Measurements from ENCODE around the gene LRRC26. TPM values are rescaled to one million over a fixed set of nuclear protein-coding genes. Genes with fewer than 3 reads are reported as not detected.

Gene LRRC26
- total RNA-seq, 1 experiment from 2014 or later, result 2.4 TPM

DNA sequence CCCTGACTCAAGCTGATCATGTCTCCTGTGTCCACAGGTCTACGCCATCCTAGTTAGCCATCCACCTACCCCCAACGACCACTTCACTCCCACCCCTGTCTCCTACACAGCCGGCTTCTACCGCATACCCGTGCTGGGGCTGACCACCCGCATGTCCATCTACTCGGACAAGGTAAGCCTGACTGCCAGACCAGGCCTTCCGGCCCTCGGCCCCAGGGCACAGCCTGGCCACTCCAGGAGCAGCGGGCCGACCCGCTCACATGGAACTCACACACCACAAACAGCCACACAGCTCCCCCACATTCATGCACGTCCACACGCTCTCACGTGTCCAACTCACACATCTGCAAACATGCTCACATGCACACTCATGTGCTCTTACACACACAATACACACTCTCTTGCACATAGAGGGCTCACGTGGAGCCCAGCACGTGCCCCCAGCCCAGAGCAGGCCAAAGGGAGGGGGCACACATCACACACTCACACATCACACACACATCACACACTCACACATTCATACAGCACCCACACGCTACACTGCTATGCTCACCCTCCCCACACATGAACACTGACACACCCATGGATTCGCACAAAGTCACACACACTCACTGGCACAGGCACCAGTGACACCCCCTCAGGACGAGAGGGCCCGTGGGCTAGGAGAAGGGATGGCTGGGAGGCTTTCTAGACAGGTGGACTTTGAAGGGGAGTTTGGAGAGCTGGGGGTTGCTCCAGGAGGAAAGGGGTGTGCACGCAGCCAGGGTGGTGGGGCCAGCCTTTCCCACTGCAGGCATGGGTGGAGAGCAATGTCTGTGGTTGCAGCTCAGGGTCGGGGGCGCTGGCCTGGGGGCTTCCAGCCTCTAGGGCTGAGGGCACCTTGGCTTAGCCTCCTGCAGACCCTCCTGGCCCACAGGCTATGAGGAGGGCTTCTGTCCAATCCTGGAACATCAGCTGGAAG, 27.6 kb downstream of the LRRC26 start:
- no peak for DNase-seq (ENCODE audit: low read depth, low spot score)
- intact Hi-C loops (cut with micrococcal nuclease), result no loop called here
- no peaks in the 10 kb centered on the region for H3K27me3 ChIP-seq (ENCODE audit: insufficient read depth, low read length)
- H3K36me3 ChIP-seq (ENCODE audit: control insufficient read depth in 1 of 2, insufficient read depth in 2 of 2, low read length in 2 of 2), result no peaks in the 10 kb centered on the region
- no peaks in the 10 kb centered on the region for H3K9me2 ChIP-seq (ENCODE audit: insufficient read depth)
- no peak overlapping the region for H2AFZ ChIP-seq (ENCODE audit: low read depth, low read length, poor library complexity, severe bottlenecking)
- no peak overlapping the region for H3K4me2 ChIP-seq (ENCODE audit: low read length)
- H3K79me2 ChIP-seq (ENCODE audit: insufficient read depth, low read length), result no peaks in the 10 kb centered on the region
- no peak for ATAC-seq
- H4K20me1 ChIP-seq (ENCODE audit: insufficient read depth), result no peaks in the 10 kb centered on the region
- H3K9ac ChIP-seq (ENCODE audit: low read length), result no peak overlapping the region
- ChIA-PET CTCF (no interaction called here), RAD21 (ENCODE audit: low non-redundant PET in 1 of 2, low total read pairs in 2 of 2, uncharacterized antibody in 2 of 2, unreplicated experiment in 2 of 2) (interaction anchor here in 1 of 2 experiments (0.6 kb wide), 1 partner anchor 85 kb away, joined by 3 read pairs; the partner anchor contains the start of gene RNF224), POLR2A (no interaction called here)
- no TSS peak for BruUV-seq (replicated peaks)
- no peak for TF ChIP-seq SIN3A (IDR thresholded peaks at IDR 0.05; ENCODE audit: low read depth)
- no peak for TF ChIP-seq POLR2A (IDR thresholded peaks at IDR 0.05; ENCODE audit: borderline replicate concordance, extremely low read depth, insufficient read depth, insufficient read length)
- no peak for TF ChIP-seq ELF1 (IDR thresholded peaks at IDR 0.05; ENCODE audit: borderline replicate concordance, low read depth)
- TF ChIP-seq EZH2phosphoT487 (IDR thresholded peaks at IDR 0.05; ENCODE audit: borderline replicate concordance), result no peak
- no peak for TF ChIP-seq EGR1 (IDR thresholded peaks at IDR 0.05; ENCODE audit: low read depth)
- no peak for TF ChIP-seq EZH2 (IDR thresholded peaks at IDR 0.05)
- TF ChIP-seq, protein P1, sequence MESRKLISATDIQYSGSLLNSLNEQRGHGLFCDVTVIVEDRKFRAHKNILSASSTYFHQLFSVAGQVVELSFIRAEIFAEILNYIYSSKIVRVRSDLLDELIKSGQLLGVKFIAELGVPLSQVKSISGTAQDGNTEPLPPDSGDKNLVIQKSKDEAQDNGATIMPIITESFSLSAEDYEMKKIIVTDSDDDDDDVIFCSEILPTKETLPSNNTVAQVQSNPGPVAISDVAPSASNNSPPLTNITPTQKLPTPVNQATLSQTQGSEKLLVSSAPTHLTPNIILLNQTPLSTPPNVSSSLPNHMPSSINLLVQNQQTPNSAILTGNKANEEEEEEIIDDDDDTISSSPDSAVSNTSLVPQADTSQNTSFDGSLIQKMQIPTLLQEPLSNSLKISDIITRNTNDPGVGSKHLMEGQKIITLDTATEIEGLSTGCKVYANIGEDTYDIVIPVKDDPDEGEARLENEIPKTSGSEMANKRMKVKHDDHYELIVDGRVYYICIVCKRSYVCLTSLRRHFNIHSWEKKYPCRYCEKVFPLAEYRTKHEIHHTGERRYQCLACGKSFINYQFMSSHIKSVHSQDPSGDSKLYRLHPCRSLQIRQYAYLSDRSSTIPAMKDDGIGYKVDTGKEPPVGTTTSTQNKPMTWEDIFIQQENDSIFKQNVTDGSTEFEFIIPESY (IDR thresholded peaks at IDR 0.05; ENCODE audit: extremely low read depth, insufficient replicate concordance, low read length), result no peak
- TF ChIP-seq TCF7L2 (IDR thresholded peaks at IDR 0.05; ENCODE audit: borderline replicate concordance, extremely low read depth, insufficient read depth, insufficient read length), result no peak
- TF ChIP-seq SRF (IDR thresholded peaks at IDR 0.05; ENCODE audit: low read depth), result no peak
- TF ChIP-seq YY1 (IDR thresholded peaks at IDR 0.05; ENCODE audit: extremely low read depth, insufficient replicate concordance, low read depth, low read length), result no peak
- H3K9me3 ChIP-seq (ENCODE audit: control insufficient read depth in 1 of 2, insufficient read depth in 1 of 2, low read depth in 1 of 2, low read length in 2 of 2), result no peaks in the 10 kb centered on the region
- H3K27ac ChIP-seq (ENCODE audit: low read depth, low read length), result no peak overlapping the region
- H3K4me3 ChIP-seq (replicated peaks in 1 of 2; ENCODE audit: low read depth in 1 of 2, low read length in 2 of 2), result no peak overlapping the region
- peaks cover 0 to 4% of the 10 kb centered on the region in 2 experiments; a peak in 3 of 4 replicates for H3K4me1 ChIP-seq (ENCODE audit: control insufficient read depth in 1 of 2, insufficient read depth in 2 of 2, low read length in 2 of 2)

Data from HCT116 (cell line).